ENCODE results near the gene SRRM4. TPM values are rescaled to one million over a fixed set of nuclear protein-coding genes. Genes with fewer than 3 reads are reported as not detected.

Gene SRRM4
- total and polyA plus RNA-seq, 8 donors, result 0.05 to 2.6 (median 0.22) TPM; not detected in 2

DNA sequence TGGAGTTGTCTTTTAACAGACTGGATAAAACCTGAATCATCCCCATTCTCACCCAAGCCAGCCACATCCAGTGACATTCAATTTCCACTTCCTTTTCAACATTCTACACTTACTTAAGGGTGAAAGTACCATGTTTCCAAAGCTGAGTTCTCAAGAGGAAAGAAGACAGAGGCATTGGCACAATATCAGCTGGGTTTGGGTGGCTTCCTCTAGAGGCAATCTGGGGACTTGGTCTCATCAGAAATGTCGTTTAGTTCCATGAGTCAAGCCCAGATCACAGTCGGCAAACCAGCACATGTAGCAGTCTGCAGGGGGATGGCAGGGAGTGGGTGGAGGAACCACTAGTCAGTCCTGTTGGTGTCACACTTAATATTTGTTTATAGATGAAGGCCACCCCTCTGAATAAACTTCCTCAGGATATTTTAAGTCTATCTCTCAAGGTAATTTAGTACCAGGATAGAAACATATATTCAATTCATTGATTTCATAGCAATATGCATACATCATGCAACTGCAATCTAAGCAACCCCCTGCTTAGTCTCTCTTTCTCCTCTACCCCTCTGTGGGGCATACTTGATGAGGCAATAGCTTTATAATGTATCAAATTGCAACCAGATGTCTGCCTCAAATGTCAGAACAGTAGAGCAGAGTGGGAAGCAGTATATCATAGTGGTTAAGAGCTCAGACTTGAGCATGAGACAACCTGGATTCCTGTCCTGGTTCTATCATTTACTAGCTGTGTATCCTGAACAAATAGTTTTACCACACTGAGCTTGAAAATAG is 3.0 kb downstream of the SRRM4 start:
- no peak for TF ChIP-seq POLR2A (IDR thresholded peaks at IDR 0.05)
- no peak for TF ChIP-seq EP300 (IDR thresholded peaks at IDR 0.05)
- no peak for TF ChIP-seq POLR2AphosphoS5 (IDR thresholded peaks at IDR 0.05)
- TF ChIP-seq, protein P1, sequence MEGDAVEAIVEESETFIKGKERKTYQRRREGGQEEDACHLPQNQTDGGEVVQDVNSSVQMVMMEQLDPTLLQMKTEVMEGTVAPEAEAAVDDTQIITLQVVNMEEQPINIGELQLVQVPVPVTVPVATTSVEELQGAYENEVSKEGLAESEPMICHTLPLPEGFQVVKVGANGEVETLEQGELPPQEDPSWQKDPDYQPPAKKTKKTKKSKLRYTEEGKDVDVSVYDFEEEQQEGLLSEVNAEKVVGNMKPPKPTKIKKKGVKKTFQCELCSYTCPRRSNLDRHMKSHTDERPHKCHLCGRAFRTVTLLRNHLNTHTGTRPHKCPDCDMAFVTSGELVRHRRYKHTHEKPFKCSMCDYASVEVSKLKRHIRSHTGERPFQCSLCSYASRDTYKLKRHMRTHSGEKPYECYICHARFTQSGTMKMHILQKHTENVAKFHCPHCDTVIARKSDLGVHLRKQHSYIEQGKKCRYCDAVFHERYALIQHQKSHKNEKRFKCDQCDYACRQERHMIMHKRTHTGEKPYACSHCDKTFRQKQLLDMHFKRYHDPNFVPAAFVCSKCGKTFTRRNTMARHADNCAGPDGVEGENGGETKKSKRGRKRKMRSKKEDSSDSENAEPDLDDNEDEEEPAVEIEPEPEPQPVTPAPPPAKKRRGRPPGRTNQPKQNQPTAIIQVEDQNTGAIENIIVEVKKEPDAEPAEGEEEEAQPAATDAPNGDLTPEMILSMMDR (IDR thresholded peaks at IDR 0.05), result no peak
- DNase-seq, result no peak
- 42 to 81% (median 51%) methylated on average over 2 of the region's 2 CpGs for WGBS, 5 donors
- H3K27me3 ChIP-seq, result peaks cover 14 to 78% (median 38%) of the 10 kb centered on the region in 3 donors
- H3K4me3 ChIP-seq, result no peak overlapping the region
- intact Hi-C loops (cut with DNase I; ENCODE audit: low total_unique reads), result no loop called here
- H3K4me1 ChIP-seq, result peaks cover 0 to 22% (median 15%) of the 10 kb centered on the region in 4 donors
- no peaks in the 10 kb centered on the region for H3K36me3 ChIP-seq
- H3K27ac ChIP-seq, result no peak overlapping the region
- H3K9me3 ChIP-seq, result no peaks in the 10 kb centered on the region

DNA sequence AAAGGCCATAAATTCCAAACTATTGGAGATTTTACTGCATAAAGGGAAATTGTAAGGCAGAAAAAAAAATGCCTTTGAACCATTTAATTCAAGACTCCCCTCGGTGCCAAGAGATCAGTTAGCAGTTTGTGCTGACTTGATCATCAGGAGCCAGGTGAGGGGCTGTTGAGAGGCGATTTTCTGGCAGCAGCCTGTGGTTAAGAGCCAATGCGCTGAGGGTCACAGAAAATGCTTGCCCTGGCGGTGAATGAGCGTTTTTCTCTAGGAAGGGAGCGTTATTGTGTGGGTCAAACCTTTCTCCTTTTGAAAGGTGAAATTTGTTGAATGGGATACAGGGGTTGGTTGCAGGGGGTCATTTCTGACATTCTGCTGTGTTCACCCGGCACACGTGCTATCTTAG is 4.7 kb downstream of the SRRM4 start:
- TF ChIP-seq POLR2AphosphoS5 (IDR thresholded peaks at IDR 0.05) (no peak), POLR2A (IDR thresholded peaks at IDR 0.05) (no peak)
- Histone ChIP-seq H3K36me3 (no peaks in the 10 kb centered on the region), H3K27me3 (peaks cover 5 to 61% (median 23%) of the 10 kb centered on the region in 3 donors), H3K9me3 (no peaks in the 10 kb centered on the region), H3K4me3 (no peak overlapping the region), H3K27ac (no peak overlapping the region), H3K4me1 (peaks cover 0 to 10% (median 7%) of the 10 kb centered on the region in 4 donors)
- intact Hi-C loops (cut with DNase I; ENCODE audit: low total_unique reads), result no loop called here
- 32 to 49% (median 35%) methylated on average over 8 of the region's 8 CpGs for WGBS, 5 donors
- no peak for DNase-seq

DNA sequence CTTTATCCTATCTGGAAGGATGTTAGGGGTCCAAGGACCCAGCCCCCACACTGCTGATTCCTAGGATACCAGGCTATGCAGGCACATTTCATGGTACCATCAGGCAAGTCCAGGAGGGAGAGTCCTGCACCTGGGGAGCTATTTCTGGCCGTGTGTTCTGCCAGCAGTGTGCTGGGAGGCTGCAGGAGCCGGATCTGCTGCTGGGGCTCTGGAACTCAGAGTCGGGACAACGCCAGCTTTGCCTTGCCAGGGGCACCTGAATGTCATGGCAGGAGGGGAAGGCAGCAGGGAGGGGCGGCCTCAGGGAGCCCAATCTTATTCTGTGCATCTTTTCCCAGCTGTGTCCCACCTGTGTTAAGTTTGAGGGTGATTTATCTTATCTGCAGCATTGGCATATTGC is 17.8 kb downstream of the SRRM4 start:
- Histone ChIP-seq H3K27ac (no peak overlapping the region), H3K4me3 (no peak overlapping the region), H3K27me3 (peaks cover 0 to 54% (median 0%) of the 10 kb centered on the region in 3 donors), H3K4me1 (no peaks in the 10 kb centered on the region), H3K36me3 (no peaks in the 10 kb centered on the region), H3K9me3 (no peaks in the 10 kb centered on the region)
- TF ChIP-seq POLR2AphosphoS5 (IDR thresholded peaks at IDR 0.05) (no peak), EP300 (IDR thresholded peaks at IDR 0.05) (no peak), POLR2A (IDR thresholded peaks at IDR 0.05) (no peak)
- TF ChIP-seq, protein P1 (IDR thresholded peaks at IDR 0.05), result no peak
- WGBS, 5 donors, result 27 to 53% (median 49%) methylated on average over 5 of the region's 5 CpGs
- intact Hi-C loops (cut with DNase I; ENCODE audit: low total_unique reads), result no loop called here
- no peak for DNase-seq

DNA sequence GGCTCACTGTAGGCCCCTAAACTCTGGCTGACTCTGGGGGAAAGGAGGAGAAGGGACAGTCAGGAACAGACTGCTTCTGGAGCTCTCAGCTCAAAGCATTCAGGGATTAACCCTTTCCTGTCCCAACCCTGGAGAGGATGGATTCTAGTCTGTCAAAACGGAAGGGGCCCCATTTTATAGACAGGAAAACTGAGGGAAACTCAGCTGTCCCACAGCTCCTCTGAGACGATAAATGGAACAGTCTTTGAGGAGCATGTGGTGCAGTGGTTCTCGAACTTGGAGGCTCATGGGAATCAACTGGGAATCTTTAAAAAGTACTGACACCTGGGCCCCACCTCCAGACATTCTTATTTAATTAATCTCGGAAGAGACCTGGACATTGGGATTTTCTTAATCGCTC is 23.7 kb downstream of the SRRM4 start:
- Histone ChIP-seq H3K27ac (no peak overlapping the region), H3K4me1 (peaks cover 0 to 8% (median 3%) of the 10 kb centered on the region in 4 donors), H3K27me3 (peaks cover 0 to 76% (median 24%) of the 10 kb centered on the region in 3 donors), H3K4me3 (no peak overlapping the region), H3K9me3 (peaks cover 0 to 5% (median 2%) of the 10 kb centered on the region in 4 donors), H3K36me3 (no peaks in the 10 kb centered on the region)
- intact Hi-C loops (cut with DNase I; ENCODE audit: low total_unique reads), result no loop called here
- no peak for TF ChIP-seq POLR2AphosphoS5 (IDR thresholded peaks at IDR 0.05)
- no peak for TF ChIP-seq POLR2A (IDR thresholded peaks at IDR 0.05)
- TF ChIP-seq, protein P1 (IDR thresholded peaks at IDR 0.05), result no peak
- no peak for TF ChIP-seq EP300 (IDR thresholded peaks at IDR 0.05)
- WGBS, 5 donors, result 57 to 67% (median 65%) methylated on average over 5 of the region's 5 CpGs
- no peak for DNase-seq

DNA sequence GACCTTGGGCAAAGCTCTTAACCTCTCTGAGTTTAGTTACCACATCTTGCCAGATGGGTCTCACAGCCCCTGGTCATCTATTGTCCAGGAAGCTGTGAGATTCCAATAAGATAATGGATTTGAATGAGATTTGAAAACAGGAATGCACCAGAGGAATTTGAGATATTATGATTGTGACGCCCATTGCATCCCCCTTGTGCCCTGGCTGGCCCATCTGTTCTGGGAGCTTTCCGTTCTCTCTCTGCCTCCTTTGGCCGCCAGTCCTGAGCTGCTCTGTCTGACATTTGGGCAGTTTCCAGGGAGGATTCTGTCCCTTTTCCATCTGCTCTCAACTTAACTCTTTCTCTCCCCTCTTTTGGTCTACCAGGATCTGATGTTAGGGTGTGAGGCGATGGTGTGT is 24.6 kb downstream of the SRRM4 start:
- Histone ChIP-seq H3K27ac (no peak overlapping the region), H3K9me3 (peaks cover 0 to 14% (median 10%) of the 10 kb centered on the region in 4 donors), H3K4me3 (no peak overlapping the region), H3K4me1 (peaks cover 0 to 8% (median 3%) of the 10 kb centered on the region in 4 donors), H3K27me3 (peaks cover 0 to 71% (median 24%) of the 10 kb centered on the region in 3 donors), H3K36me3 (no peaks in the 10 kb centered on the region)
- DNase-seq, result peak in 1 of 2 donors; percentile 16
- intact Hi-C loops (cut with DNase I; ENCODE audit: low total_unique reads), result no loop called here
- WGBS, 5 donors, result 33 to 49% (median 42%) methylated on average over 4 of the region's 4 CpGs
- TF ChIP-seq EP300 (IDR thresholded peaks at IDR 0.05) (no peak), POLR2AphosphoS5 (IDR thresholded peaks at IDR 0.05) (no peak), POLR2A (IDR thresholded peaks at IDR 0.05) (no peak)
- TF ChIP-seq, protein P1 (IDR thresholded peaks at IDR 0.05), result no peak
